GM18499 (cell line): ENCODE data around the gene GUCY2D.
"Not testable (repeated sequence)": the region's sequence is repeated elsewhere in the genome, so short reads cannot be mapped to it uniquely, and the experiment has no call there.

Experiments used
- ATAC-seq: cut with Tn5 transposase; IDR thresholded peaks from one replicate; pipeline ENCODE4 v1.9.1; 2021; ENCODE audit warnings: moderate number of reproducible peaks; ENCODE audit not compliant: insufficient read depth, unreplicated experiment

GUCY2D gene

DNA sequence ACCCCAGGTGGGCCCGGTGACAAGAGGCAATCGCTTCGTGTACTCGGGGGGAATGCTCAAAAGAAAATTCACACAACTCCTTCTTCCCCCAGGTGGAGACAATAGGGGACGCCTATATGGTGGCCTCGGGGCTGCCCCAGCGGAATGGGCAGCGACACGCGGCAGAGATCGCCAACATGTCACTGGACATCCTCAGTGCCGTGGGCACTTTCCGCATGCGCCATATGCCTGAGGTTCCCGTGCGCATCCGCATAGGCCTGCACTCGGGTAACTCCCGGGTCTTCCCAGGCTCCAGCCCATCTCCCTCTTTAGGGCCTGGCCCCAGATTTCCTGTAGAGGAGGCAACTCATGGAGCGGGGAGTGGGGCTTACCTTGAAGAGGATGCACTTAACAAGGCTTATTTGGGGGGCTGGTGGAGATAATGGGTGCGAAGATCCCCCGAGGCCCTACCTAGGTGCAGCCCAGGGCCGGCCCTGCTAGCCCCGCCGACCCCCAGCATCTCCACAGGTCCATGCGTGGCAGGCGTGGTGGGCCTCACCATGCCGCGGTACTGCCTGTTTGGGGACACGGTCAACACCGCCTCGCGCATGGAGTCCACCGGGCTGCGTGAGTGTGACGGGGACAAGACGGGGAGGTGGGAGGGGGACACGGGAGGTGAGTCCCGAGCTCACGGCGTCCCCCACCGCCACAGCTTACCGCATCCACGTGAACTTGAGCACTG, 13.0 kb downstream of the GUCY2D start:
- no peak for ATAC-seq

- no peak for ATAC-seq
These were observed 13.7 kb downstream of the GUCY2D start for GRCh38 chr17:8015957-8016631.

GRCh38 chr17:8016632-8017424, 14.4 kb downstream of the GUCY2D start:
- no peak for ATAC-seq

GRCh38 chr17:8018436-8018835, 16.0 kb downstream of the GUCY2D start:
- ATAC-seq, result no peak

- ATAC-seq, result no peak
These were observed 16.8 kb downstream of the GUCY2D start for GRCh38 chr17:8019166-8019565.

DNA sequence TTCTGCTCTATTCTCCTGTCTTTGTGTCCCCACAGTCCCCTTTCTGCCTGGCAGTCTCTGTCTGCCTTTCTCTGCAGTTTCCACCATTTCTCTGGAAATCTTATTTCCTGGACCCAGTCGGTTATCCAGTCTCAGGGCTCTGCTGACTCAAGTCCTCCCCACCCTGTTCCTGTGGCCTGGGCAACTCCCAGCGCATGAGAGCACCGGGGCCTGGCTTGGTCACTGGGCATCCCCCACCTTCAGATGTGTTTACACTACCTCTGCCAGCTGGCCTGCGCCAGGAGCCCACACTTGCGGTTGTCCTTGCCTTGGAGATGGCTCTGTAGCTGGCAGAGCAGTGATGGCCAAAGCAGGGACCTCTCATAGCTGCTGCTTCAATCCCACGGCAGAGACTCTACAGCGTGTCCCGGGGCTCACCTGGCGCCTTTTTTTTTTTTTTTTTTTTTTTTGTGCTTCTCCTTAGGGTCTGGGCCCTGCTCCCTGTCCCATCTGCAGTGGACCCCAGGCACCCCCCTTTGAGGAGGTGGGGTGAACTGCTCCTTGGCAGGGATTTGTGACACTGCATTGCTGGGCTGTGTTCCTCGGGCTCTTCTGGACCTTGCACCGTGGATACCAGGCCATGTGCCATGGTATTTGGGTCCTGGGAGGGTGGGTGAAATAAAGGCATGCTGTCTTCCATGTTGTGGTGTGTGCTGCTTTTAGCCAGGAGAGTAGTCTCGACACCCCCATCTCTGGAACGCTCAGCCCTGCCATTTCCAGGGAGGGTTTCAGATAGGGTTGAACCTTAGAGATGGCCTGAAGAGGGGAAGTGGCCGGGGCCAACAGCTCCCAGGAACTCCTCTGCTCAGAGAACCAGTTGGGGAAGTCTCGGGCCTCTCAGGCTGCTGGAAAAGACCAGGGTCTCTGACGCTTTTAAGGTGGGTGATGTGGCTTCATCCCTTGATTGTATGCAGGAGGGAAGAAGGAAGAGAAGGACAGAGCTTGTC, 17.5 kb downstream of the GUCY2D start:
- ATAC-seq, result no peak

DNA sequence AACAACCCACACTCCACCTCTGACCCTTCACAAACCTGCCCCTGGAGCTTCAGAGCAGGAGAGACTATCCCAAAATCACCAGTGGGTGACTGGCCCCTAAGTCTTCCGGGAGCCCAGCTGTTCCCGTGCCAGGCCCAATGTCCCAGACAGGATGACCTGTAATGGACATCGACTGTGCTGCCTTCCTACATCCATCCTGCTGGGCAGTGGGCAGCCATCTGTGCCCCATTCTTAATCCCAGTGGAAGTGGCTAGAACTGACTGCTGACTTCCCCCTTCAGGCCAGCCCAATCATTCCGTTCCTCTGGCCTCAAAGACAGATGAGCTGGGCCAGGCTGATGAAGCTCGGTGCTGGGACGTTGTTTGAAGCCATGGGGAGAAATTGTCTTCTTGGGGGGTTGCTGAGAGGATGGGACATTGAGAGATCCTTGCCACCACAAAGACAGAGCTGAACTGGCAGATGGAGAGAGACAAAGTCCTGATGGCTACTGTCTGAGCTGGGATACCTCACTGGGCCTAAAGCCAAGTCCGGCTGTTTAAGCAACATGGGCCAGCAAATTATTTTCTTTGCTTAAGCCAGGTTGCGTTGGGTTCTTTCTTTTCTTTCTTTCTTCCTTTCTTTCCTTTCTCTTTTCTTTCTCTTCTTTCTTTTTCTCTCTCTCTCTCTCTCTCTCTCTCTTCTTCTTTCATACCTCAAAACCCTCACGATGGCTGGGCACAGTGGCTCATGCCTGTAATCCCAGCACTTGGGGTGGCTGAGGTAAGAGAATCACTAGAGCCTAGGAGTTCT, 18.6 kb downstream of the GUCY2D start:
- ATAC-seq, result no peak

DNA sequence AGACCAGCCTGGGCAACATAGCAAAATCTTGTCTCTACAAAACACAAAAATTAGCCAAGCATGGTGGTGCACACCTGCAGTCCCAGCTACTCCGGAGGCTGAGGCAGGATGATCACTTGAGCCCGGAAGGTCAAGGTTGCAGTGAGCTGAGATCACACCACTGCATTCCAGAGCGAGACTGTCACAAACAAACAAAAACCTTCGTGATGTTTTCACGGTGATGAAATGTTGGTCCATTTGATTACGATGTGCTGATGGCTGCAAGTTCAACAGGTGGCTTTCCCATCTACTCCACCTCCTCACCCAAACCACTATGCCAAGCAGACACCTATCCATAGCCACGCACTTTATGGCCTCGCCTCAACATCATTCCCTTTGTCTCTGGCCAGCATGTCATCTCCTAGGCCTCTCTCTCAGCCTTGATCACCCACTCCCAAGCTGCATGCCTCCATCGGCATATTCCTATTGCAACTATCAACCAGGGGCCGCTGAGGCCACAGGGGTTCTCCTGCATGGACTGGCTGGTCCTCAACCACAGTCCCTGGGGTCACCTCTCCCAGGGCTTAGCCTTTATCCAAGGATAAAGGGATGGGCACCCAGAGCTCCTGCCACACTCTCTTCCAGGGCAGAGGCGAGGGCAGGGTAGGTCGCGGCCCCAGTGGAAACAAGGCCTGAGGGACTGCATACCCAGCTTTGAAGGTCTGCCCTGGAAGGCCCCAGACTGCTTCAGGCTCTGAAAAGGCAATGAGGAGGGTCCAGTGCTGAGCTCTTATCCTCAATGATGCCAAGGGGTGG, 19.3 kb downstream of the GUCY2D start:
- ATAC-seq, result no peak

- ATAC-seq, result no peak
These were observed 20.1 kb downstream of the GUCY2D start for GRCh38 chr17:8022360-8023003.

DNA sequence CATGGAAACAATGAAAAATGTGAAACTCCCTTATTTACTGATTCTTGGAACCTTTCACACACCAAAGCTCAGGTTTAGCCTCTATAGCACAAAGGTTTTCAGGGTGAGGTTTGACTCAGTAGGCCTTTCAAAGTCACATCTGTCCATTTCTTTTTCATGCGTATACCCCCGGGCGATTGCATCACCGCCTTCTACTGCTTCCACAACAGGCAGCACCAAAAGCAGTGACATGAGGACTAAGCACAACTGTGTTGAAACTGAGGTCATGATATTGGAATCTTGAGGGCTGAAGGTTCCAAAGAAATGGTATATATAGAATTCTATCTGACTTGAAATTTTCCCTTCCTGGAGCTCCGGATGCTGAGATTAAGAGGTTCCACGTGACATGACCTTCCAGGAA, 21.7 kb downstream of the GUCY2D start:
- ATAC-seq, result not testable (repeated sequence)

- ATAC-seq, result no peak
These were observed 22.9 kb downstream of the GUCY2D start for GRCh38 chr17:8025176-8025911.

DNA sequence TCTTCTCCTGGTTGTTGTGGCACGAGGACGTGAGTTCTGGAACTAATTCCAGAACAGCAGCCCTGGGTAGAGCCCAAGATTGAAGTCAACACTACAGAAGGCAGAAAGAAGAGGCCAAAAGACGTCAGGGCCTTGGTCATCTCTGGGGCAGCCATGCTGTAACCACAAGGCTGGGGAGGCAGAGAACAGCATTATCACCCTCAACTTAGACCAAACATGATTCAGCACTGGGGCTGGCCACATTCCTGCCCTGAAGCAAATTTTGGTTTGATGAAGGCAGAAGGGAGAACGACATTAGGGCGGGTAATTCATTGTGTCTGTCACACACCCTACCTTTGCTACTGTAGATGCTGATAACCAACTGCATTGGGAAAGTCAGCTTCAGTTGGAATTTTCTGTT, 26.7 kb downstream of the GUCY2D start:
- ATAC-seq, result no peak

DNA sequence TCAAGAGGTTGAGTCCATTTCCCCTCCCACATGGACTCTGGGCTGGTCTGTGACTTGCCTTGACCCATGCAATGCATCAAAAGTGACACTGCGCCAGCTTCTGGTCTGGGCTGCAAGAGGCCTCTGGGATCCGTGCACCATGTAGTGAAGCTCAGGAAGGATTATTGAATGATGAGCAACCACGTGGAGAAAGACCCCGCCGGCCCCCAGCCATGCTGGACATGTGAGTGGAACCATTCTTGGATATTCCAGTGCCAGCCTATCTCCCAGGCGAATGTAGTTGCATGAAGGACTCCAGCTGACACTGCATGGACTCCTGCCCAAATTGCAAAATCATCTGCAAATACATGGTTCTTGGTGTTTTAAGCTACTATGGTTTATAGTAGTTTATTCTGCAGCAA, 28.8 kb downstream of the GUCY2D start:
- no peak for ATAC-seq

GRCh38 chr17:8031950-8032349, 29.5 kb downstream of the GUCY2D start:
- no peak for ATAC-seq

DNA sequence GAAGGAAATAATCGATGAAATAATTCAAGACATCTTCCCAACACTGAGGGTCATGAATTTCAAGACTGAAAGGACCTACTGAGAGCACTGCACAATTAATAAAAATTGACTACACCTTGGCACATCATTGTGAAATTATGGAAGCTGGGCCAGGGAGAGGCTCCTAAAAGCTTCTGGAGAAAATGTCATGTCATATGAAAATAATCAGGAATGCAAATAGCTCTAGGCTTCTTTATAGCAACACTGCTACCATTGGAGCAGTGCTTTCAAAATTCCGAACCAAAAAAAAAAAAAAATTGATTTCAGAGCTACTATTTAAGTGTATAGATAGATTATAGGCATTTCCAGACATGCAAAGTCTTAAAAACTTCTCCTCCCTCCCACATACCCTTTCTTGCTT, 30.0 kb downstream of the GUCY2D start:
- no peak for ATAC-seq

- ATAC-seq, result no peak
These were observed 36.7 kb downstream of the GUCY2D start, which contains the start of gene ALOX15B for GRCh38 chr17:8038954-8039610. Gene ALOX15B, plus strand, starts transcription at chr17:8039059. Its CDS starts 97 bp downstream, at chr17:8039156.
